ENCODE results near the gene ANKRD10.
"Not testable (repeated sequence)": the region's sequence is repeated elsewhere in the genome, so short reads cannot be mapped to it uniquely, and the experiment has no call there.

ANKRD10 gene

DNA sequence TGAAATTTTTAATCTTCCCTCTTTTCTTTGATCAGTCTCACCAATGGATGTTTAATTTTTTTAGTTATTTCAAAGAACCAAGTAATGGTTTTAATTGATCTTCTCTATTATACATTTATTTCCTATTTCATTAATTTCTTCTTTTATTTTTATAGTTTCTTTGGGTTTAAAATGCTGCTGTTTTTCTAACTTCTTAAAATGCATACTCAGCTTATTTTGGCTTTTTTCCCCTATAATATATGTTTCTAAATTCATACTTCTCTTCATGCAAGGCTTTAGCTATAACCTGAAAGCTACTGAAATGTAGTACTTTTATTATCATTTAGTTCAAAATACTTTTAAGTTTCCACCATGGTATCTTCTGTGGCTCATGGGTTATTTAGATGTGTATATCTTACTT, 53.9 kb downstream of the ANKRD10 start:
- no peak for DNase-seq

DNA sequence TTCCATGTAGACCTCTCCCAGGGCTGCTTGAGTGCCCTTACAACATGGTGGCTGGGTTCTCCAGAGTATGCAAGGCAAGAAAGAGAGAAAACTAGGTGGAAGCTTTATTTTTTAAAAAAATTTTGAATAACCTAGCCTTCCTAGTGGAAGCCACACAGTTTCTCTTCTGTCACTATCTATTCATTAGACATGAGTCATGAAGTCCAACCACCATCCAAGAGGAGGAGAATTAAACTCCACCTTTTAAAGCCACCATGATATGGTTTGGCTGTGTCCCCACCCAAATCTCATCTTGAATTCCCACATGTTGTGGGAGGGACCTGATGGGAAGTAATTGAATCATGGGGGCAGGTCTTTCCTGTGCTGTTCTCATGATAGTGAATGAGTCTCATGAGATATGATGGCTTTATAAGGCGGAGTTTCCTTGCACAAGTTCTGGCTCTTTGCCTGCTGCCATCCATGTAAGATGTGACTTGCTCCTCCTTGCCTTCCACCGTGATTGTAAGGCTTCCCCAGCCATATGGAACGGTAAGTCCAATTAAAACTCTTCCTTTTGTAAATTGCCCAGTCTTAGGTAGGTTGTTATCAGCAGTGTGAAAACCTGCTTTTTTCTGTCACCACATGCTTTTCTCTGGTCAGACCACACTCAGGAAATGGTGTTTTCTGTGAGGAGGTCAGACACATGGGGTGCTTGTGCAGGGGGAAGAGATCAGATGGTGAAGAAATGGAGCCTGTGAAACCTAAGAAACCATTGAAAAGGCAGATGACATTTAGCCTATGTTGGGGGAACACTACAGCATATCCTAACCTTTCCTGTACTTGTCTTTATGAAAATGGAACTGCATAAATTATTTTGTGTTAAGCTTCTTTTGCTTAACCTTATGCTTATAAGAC, 57.7 kb downstream of the ANKRD10 start:
- no peak for DNase-seq

DNA sequence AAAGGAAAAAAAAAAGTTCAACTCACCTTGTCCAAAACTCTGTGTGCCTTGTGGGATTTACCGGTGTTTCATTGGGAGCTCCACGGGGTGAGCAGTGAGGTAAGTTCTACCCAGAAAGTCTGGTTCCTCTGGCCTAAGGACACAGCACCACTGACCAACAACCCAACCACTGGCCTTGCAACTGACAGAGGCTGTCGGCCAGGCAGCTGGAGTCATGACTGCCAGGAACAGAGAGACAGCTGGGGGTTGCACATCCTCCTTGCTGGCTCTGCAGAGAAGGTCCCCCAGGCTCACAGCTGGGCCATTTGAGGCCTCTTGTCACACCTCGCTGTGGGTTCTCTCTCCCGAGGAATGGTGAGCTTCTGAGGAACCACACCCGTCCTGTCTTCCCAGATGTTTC, 59.5 kb downstream of the ANKRD10 start:
- DNase-seq = no peak

DNA sequence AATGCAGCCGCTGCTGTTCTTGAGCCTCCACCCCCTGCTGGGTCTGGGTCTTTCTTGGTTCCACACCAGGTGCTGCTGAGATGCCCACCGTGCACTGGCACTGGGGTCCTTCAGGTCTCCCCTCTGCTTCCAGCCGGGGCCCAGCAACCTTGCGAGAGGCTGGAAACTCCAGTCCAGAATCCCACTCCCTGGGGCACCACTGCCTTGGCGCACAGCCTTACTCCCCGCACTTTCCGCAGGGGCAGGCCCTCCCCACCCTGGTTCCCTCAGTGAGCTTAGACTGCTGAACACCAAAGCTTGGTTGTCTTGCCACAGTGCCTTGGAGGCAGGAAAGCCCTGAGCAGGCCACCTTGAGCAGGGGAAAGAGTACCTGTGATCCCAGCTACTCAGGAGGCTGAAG, 60.0 kb downstream of the ANKRD10 start:
- no peak for DNase-seq

DNA sequence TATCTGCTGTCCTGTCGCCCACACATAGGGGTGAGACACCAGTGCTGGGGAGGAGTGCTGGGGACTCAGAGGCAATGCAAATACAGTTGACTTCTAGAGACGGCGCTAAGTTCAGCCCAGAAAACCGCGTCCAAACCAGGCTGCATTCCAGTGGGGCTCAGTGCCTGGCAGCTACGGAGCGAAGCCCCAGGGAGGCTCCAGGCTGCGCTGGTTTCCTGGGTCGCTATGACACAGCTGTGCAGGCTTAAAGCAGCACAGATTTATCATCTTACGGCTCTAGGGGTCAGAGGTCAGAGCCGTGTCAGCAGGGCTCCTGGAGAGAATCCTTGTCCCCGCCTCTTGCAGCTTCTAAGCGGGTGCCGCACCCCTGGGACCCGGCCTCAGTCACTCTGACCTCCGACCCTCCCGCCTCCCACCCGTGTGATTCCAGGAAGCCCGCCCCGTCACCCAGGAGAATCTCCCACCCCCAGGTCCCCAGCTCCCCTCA, 61.6 kb downstream of the ANKRD10 start:
- DNase-seq = no peak

DNA sequence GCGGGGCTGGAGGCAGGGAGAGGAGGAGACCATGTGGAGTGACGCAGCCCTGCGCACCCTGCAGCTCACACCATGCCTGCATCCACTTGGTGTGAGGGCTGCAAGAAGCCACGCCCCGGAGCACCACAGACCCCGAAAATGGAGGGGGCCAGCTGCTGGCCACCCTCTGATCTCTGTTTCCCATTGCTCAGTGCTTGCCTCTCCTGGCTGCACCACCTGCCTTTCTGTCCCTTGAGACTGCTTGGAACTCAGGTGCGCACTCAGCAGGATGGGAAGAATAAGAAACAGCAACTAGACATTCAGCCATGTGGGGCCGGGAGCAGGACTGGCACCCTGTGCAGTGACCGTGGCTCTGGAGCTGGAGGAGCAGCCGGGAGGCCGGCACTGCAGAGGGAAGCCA, 64.0 kb downstream of the ANKRD10 start:
- no peak for DNase-seq

DNA sequence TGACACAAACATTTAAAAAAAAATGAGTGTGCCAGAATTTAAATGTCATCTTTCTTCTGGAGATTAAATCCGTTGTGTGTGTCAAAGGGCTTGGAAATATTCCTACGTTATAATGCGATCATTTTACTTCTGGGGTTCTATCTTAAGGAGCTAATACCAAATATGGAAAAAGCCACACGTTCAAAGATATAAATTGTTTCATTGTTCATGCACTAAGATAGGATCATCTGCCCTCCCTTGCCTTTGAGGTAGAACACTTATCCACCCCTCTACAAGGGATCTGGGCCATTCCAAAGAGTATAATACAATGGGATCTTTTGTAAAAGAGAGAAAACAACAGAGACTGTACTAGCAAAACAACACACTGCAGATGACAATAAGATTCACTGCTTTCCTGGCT, 64.9 kb downstream of the ANKRD10 start:
- DNase-seq = no peak

DNA sequence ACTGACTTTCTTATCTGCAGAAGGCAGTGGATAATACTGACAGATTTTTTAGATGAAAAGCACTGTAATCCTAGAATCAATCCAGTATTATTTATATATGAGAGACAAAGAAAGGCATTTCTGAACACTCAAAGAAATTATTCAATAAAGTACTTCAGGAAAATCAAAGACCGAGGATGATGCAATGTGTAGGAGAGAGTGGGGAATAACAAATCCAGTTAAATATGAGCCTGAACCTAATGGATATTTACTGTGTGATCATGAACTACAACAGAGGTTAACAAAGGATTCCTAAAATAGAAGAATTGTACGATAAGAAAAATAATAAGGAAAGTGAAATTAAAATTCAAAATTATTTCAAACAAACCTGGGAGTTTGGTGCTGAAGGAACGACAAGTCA, 69.3 kb downstream of the ANKRD10 start:
- DNase-seq = no peak

DNA sequence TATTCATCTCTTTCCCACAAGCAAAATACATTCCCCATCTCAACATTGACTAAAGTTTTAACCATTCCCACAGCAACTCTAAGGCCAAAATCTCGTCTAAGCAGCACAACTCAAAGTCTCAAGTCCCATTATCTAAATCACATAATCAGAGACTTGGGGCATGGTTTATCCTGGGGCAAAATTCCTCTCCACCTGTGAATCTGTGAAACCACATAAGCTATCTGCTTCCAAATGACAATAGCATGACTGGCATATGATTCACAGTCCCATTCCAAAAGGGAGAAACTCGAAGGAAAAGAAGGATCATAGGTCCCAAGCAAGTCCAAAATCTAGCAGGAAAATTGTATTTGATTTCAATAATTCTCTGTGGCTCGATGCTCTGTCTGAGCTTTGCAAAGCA, 73.0 kb downstream of the ANKRD10 start:
- no peak for DNase-seq

DNA sequence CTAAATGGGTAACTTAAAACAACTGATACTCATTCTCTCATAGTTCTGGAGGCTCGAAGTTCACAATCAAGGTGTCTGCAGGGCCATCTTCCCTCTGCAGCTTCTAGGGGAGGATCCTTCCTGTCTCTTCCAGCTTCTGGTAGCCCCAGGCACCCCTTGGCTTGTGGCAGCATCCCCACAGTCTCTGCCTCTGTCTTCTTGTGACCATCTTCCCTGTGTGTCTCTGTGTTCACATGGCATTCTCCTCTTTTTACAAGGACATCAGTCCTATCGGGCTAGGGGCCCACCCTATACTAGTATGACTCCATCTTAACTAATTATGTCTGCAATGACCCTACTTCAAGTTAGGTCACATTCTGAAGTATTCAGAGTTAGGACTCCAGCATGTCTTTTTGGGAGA, 73.5 kb downstream of the ANKRD10 start:
- DNase-seq = no peak

DNA sequence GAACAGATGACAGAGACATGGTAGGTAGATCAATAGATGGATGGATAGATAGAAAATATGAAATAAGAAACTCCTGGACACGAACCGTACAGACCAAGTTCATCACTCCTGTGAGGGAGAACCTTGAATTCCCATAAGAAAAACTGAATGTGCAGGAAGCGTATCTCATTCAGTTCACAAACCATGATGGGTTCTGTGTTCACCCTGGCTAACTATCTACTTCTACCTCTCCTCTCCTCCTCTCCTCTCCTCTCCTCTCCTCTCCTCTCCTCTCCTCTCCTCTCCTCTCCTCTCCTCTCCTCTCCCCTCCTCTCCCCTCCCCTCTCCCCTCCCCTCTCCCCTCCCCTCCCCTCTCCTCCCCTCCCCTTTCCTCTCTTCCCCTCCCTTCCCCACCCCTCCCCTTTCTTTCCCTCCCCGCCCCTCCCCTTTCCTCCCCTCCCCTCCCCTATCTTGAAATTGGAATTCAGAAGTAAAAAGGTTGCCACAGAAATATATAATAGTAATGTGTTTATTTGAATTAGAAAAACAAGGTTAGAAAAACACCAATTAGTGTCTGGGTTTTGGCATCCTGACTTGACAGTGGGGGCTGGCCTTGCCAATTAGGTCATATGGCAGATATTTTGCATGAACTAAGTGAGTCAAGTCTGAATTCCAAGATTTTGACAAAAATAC, 75.9 kb downstream of the ANKRD10 start:
- no peak for DNase-seq

DNA sequence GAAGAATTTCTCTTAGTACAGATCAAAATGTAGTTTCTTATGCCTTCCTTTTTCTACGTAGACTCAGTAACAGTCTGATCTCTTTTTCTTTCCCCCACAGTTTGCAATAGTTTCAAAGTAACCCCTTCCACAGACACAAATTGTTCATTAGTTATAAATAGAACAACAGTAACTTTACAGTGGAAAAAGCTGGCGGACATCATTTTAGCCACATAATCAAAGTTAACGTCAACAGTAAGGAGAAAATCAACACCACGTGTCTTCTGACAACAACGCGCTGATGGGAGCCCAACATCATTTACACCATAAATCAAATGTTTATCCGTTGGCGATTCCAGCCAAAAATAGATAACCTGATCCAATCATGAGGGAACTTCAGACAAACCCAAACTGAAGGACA, 76.8 kb downstream of the ANKRD10 start:
- DNase-seq = no peak

DNA sequence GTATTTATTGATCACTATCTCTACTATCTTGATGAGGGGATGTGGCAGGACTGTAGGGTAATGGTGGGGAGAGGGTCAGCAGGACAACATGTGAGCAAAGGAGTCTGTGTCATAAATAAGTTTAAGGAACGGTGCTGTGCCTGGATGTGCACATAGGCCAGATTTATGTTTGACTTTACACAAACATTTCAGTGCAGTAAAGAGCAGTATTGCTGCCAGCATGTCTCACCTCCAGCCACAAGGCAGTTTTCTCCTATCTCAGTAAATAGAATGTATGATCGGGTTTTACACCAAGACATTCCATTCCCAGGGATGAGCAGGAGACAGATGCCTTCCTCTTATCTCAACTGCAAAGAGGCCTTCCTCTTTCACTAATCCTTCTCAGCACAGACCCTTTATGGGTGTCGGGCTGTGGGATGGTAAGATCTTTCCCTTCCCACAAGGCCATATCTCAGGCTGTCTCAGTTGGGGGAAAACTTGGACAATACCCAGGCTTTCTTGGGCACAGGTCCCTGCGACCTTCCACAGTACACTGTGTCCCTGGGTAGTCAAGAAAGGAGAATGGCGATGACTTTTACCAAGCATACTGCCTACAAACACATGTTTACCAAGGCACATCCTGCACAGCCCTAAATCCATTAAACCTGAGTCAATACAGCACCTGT, 77.3 kb downstream of the ANKRD10 start:
- not testable (repeated sequence) for DNase-seq

DNA sequence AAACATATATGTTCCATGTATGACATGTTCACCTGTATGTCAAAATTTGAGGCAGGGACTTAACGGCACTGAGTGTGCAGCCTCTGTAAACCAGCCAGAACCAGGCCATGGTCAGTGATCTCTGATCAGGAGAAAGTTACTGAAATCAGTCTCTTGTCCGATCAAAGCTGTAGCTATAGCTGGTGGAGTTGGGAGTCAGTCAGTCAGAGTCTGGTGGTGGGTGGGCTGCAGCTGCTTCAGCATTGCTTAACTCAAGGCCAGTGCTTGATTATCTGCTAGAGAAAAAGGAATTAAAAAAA, 78.3 kb downstream of the ANKRD10 start:
- no peak for DNase-seq

DNA sequence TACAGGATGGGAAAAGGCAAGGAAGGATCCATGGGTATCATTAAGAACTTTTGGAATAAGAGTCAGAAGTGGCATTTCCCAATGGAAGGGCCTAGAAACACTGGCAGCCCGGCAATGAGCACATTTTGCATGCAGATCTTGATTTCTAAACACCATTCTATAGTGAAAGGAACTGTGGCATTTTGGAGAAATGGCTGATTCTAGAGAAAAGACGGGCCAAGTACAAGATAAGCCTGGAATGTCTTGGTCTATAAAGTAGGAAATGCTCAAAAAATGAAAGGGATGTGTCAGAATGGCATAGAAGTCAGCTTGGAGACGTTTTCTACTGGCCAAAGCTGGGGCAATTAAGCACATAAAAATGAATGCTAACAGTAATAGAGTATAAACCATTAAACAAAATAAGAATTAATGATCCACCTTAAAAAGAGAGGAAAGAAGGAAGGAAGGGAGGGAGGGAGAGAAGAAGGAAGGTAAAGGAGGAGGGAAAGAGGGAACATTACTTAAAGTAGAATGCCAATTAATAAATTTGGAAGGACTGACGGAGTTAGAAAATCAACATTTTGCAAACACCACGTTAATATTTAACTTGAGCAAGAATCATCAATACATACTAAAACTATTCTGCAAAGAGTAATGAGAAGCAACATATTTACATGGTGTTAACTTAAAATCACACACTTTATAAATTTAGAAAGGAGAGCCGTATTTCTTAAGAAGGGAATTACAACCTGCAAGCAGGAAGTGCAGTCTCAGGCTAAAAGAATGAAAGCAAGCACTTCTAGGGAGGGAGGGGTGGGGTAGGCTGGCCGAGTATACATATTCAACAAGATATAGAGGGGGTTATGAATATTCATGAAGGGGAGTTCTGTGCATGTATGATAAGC, 78.9 kb downstream of the ANKRD10 start:
- DNase-seq = no peak

DNA sequence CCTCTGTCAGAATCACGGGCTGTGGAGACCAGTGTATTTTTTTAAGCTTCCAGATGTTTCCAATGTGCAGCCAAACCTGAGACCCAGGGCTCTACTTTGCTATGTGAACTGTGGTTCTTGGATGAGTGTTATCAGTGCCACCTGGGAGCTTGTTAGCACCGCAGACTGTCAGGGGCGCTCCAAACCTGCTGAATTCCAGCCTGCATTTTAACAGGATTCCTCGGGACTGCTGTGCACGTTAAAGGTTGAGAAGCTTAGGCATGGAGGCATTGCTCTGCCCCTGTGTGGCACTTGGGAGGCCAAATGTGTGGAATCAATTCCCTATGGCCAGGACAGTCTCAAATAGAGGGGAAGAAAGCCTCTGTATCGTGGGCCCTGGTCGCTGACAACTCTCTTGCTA, 80.3 kb downstream of the ANKRD10 start:
- DNase-seq = no peak

DNA sequence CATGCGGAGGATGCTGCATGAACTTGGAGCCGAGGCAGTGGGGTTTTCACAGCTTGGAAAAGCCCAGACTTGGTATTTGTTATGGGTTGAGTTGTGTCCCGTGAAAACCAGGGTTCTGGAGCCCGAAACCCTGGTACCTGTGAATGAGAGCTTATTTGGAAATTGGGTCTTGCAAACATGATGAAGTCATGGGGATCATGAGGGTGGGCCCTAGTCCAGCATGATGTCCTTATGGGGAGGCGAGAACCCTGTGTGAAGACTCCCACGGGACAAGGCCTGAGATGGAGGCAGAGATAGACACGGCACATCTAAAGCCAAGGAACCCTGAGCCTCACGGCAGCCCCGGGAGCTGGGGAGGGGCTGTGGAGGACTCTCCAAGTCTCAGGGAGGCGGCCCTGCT, 82.3 kb downstream of the ANKRD10 start:
- no peak for DNase-seq

DNA sequence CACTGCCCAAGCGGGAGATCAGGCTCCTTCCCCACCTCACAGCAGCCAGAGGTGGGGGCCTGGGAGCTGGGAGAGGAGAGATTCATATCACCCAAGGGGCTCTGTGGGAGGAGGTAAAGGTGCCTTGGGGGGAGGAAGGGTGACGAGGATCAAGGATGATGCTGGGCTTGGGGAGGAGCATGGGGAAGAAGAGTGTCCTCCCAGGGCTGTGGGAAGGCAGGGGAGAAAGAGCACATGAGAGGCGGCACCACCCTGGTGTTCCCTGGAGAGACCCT, 82.7 kb downstream of the ANKRD10 start:
- no peak for DNase-seq

DNA sequence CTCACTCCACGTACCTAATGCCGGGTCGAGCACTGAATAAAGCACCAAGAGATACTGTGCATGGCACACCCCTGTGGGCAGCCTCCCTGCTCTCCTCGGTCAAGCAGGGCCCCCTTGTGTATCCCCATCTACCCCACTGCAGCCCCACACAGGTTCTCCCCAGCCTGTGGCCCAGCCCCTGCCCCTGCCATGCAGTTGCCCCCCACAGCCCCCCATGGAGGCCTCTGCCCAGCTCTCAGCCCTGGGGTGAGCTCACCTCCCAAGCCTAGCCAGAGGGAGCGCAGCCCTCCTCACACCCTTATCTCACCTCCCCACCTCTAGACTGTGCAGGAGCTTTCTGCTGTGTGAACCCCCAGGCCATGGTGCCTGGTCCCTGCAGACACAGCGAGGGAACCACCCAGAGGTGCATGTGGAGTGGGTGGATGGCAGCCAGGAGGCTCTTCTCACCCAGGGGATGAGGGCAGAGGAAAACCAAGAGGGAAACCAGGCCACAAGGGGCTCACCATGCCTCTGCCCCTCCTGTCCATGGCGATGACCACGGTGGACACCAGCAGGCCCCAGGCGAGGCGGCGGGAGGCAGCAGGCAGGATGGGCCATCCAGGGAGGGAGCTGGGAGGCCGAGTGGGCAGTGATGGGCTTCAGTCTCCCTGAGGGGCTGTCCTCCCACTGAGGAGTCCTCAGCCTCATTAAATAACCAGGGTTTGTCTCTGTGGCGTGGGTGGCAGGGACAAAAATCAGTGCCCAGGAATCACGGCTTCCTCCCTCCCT, 83.2 kb downstream of the ANKRD10 start:
- DNase-seq = no peak

DNA sequence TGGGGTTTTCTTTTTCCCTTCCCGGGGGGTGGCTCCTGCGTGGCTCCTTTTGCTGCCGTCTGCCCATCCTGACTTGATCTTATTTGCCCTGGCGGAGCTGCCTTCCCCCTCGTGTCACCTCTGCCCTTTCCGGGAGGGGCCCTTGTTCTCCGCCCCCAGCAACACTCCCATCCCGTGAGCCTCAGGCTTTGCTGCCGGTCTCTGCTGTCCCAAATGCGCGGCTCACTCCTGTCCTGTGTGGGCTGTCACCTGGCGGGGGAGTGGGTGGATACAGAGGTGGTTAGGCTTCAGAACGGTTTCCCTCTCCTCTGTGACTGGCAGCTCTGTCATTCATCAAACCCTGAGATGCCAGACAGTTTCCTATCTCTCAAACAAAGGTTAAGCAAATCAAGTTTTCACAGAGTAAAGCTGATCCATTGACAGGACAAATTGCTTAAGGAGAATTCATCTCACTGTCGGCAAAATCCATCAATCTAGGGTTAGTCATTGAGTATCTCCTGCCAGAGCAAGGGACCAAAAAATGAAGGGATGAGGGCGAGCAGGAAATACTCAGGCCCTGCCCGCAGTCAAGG, 84.0 kb downstream of the ANKRD10 start:
- DNase-seq = no peak

DNA sequence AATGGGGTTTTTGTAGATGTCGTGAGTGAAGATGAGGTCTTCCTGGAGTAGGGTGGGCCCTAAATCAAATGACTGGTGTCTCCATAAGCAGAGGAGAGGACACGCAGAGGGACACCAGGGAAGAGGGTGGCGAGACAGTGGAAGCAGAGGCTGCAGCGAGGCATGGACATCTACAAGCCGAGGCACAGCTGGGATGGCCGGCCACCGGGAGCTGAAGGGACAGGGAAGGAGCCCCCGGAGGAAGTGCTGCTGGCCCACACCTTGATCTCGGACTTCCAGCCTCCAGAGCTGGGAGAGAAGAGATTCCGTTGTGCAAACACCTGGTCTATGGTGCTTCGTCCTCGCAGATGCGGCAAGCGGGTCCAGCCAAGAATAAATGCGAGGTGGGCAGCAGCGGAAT, 84.5 kb downstream of the ANKRD10 start:
- DNase-seq = no peak

DNA sequence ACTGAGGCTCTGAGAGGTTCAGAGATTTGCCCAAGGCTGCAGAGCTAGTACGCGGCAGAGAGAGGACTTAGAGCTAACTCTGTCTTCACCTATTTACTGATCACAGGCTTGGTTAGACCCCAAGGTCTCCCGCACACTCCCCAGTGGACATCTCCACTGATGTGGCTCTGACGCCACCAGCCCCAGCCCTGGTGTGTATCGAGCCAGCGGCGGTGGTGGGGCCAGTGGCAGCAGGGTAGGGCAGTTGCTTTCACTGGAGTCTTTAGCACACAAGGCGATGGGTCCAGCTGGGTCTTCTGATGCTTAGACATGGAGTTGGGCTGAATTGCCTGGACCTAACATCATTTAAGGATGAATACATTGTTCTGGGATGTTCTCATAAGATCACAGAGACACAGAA, 85.4 kb downstream of the ANKRD10 start:
- no peak for DNase-seq

All from activated effector memory CD4-positive, alpha-beta T cell treated with anti-CD3 and anti-CD28 coated beads, Interleukin-2, amount 50 U/mL, for 16 hours (primary cell).